PC-3 (cell line): Measurements from ENCODE around the gene RNF121. TPM values are rescaled to one million over a fixed set of nuclear protein-coding genes. Genes with fewer than 3 reads are reported as not detected.
A peak's percentile ranks its signal among the peaks of the same experiment; 100 is the strongest.

Experiments
- ATAC-seq: fragments of 200-7000 bp; cut with Tn5 transposase; 2 replicates; pipeline ENCODE4 v1.9.1; 2020; ENCODE audit warnings: mild to moderate bottlenecking, moderate library complexity
- BruUV-seq: library from RNA; stranded (reverse); fragments of 400-500 nt; replicated peaks from 2 replicates; lab custom pipeline; 2021; lab: Mats Ljungman, UMichigan
- CTCF ChIA-PET: fragments of 300-600 bp; sonication (Branson Sonifier 250); formaldehyde crosslinking; loops from one replicate; lab custom pipeline; 2022; ENCODE audit warnings: antibody characterized with exemption; lab: Charles Lee
- POLR2A ChIA-PET: fragments of 300-600 bp; sonication (Branson Sonifier 250); formaldehyde crosslinking; loops from one replicate; lab custom pipeline; 2022; ENCODE audit warnings: antibody characterized with exemption; ENCODE audit not compliant: unreplicated experiment; lab: Charles Lee
- DNase-seq: peaks from one replicate; pipeline ENCODE4 v3.0.0-alpha.2; 2015
- H2AFZ ChIP-seq: fragments of 300-600 bp; sonication (generic); 2 replicates; pipeline ENCODE4 v1.6.0; 2016; ENCODE audit warnings: antibody characterized with exemption, low read length
- H3F3A ChIP-seq: fragments of 300-600 bp; sonication (generic); one replicate; pipeline ENCODE4 v1.6.0; 2017; ENCODE audit warnings: antibody characterized with exemption, low read length, control low read depth, mild to moderate bottlenecking; ENCODE audit not compliant: unreplicated experiment
- H3K27ac ChIP-seq: fragments of 300-600 bp; sonication (generic); 2 replicates; pipeline ENCODE4 v1.5.1; 2016; ENCODE audit warnings: mild to moderate bottlenecking, low read length
- H3K27me3 ChIP-seq: fragments of 300-600 bp; sonication (generic); 2 replicates; pipeline ENCODE4 v1.6.1; 2016; ENCODE audit warnings: low read length, mixed read lengths
- H3K36me3 ChIP-seq: fragments of 300-600 bp; sonication (generic); 2 replicates; pipeline ENCODE4 v1.6.1; 2016; ENCODE audit warnings: low read depth, mixed run types, low read length, mixed read lengths
- H3K4me1 ChIP-seq: fragments of 300-600 bp; sonication (generic); 2 replicates; pipeline ENCODE4 v1.5.1; 2016; ENCODE audit warnings: low read length; ENCODE audit not compliant: insufficient read depth
- H3K4me2 ChIP-seq: fragments of 300-600 bp; sonication (generic); 2 replicates; pipeline ENCODE4 v1.6.0; 2016; ENCODE audit warnings: low read length
- H3K4me3 ChIP-seq: fragments of 300-600 bp; sonication (generic); 2 replicates; pipeline ENCODE4 v1.5.1; 2016; ENCODE audit warnings: mild to moderate bottlenecking, low read length, mixed read lengths
- H3K79me2 ChIP-seq: fragments of 300-600 bp; sonication (generic); 2 replicates; pipeline ENCODE4 v1.6.1; 2017; ENCODE audit warnings: low read length, mixed read lengths
- H3K9ac ChIP-seq: fragments of 300-600 bp; sonication (generic); 2 replicates; pipeline ENCODE4 v1.6.0; 2016; ENCODE audit warnings: mild to moderate bottlenecking, low read length
- H3K9me2 ChIP-seq: fragments of 300-600 bp; sonication (generic); replicated peaks from 2 replicates; pipeline ENCODE4 v1.6.1; 2016; ENCODE audit warnings: mixed run types, low read length, mixed read lengths
- H3K9me3 ChIP-seq: fragments of 300-600 bp; sonication (generic); 2 replicates; pipeline ENCODE4 v1.6.1; 2016; ENCODE audit warnings: low read length, mixed read lengths
- H4K20me1 ChIP-seq: fragments of 300-600 bp; sonication (generic); 2 replicates; pipeline ENCODE4 v1.6.1; 2016; ENCODE audit warnings: low read length, mixed read lengths
- EZH2 ChIP-seq: fragments of 300-600 bp; sonication (generic); IDR thresholded peaks from one replicate; pipeline ENCODE4 v1.6.1; 2017; ENCODE audit warnings: antibody characterized with exemption, mild to moderate bottlenecking, low read length; ENCODE audit not compliant: unreplicated experiment
- EZH2phosphoT487 ChIP-seq: fragments of 300-600 bp; sonication (generic); IDR thresholded peaks from 2 replicates; pipeline ENCODE4 v1.6.1; 2018; ENCODE audit warnings: mild to moderate bottlenecking, antibody characterized with exemption, low read length, borderline replicate concordance
- intact Hi-C: fragments of 100-400 bp; cut with micrococcal nuclease; formaldehyde crosslinking; loops from 2 replicates; pipeline ENCODE4 v1.9.0; 2023
- total RNA-seq: library from RNA; depleted of rRNA; stranded (reverse); fragments of >200 nt; gene quantifications from 2 replicates; pipeline ENCODE4 v1.2.3, GENCODE V29; 2014
- TF ChIP-seq, protein P1 (sequence below): fragments of 300-600 bp; sonication (generic); conservative IDR thresholded peaks from 2 replicates; pipeline ENCODE4 v1.5.1; 2017; ENCODE audit warnings: antibody characterized with exemption, low read depth, mild to moderate bottlenecking, low read length

RNF121 gene
- total RNA-seq, 1 experiment from 2014 or later, result 40.2 TPM

DNA sequence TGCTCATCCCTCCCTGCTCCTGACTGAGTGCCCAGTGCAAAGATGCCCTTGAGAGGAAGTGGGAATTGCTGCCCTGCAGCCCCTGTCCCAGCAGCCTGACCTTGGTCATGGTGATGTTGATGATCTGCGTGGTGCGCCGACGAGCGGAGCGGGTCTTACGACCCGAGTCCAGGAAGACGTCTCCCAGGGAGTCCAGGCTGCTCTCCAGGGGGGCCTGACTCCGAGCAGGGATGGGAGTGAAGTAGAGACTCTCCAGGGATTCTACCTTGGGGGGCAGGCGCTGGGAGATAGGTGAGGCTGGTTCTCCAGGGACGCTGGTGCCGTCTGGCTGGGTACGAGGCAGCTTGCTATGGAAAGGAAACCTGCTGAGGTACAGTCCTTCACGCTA lies 78.2 kb downstream of the RNF121 start:
- Histone ChIP-seq H3K27me3 (no peaks in the 10 kb centered on the region), H3K9ac (no peak overlapping the region), H3K27ac (no peak overlapping the region), H3K4me2 (no peak overlapping the region), H3K79me2 (no peaks in the 10 kb centered on the region), H3K36me3 (peaks cover 83% of the 10 kb centered on the region), H4K20me1 (peaks cover 5% of the 10 kb centered on the region), H3K4me1 (no peaks in the 10 kb centered on the region), H3K4me3 (no peak overlapping the region), H2AFZ (no peak overlapping the region), H3F3A (peaks cover 6% of the 10 kb centered on the region), H3K9me3 (no peaks in the 10 kb centered on the region), H3K9me2 (no peaks in the 10 kb centered on the region)
- intact Hi-C loops, result no loop called here
- TF ChIP-seq, protein P1, sequence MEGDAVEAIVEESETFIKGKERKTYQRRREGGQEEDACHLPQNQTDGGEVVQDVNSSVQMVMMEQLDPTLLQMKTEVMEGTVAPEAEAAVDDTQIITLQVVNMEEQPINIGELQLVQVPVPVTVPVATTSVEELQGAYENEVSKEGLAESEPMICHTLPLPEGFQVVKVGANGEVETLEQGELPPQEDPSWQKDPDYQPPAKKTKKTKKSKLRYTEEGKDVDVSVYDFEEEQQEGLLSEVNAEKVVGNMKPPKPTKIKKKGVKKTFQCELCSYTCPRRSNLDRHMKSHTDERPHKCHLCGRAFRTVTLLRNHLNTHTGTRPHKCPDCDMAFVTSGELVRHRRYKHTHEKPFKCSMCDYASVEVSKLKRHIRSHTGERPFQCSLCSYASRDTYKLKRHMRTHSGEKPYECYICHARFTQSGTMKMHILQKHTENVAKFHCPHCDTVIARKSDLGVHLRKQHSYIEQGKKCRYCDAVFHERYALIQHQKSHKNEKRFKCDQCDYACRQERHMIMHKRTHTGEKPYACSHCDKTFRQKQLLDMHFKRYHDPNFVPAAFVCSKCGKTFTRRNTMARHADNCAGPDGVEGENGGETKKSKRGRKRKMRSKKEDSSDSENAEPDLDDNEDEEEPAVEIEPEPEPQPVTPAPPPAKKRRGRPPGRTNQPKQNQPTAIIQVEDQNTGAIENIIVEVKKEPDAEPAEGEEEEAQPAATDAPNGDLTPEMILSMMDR, result no peak
- TF ChIP-seq EZH2 (no peak), EZH2phosphoT487 (no peak)
- BruUV-seq, result no TSS peak
- ChIA-PET CTCF (no interaction called here), POLR2A (interaction anchor here (0.5 kb wide), 1 partner anchor 666 kb away, joined by 19 read pairs; no protein-coding TSS in a partner anchor)
- DNase-seq (no peak), ATAC-seq (no peak)

DNA sequence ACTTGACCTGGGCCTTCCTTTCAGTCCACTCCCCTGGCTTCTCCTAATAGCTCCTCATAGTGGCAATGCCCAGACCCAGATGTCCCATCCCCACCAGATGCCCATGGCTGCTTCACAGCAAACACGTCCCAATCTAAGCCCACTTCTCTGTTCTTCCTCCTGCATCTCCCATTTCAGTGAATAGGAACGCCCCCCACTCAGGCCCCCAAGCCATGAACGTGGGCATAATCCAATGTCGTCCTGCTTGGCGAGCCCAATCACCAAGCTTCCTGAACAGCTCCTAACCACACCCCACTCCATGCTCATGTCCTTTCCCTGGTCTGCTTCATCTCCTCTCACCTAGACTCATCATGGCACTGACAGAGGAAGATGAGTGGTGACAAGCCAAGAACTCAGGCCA lies 78.7 kb downstream of the RNF121 start:
- no peak for TF ChIP-seq EZH2
- no peak for TF ChIP-seq EZH2phosphoT487
- TF ChIP-seq, protein P1, result no peak
- peaks cover 86% of the 10 kb centered on the region for H3K36me3 ChIP-seq
- no peaks in the 10 kb centered on the region for H3K9me3 ChIP-seq
- no peak overlapping the region for H3K4me3 ChIP-seq
- H3K27ac ChIP-seq, result no peak overlapping the region
- DNase-seq, result no peak
- peaks cover 5% of the 10 kb centered on the region for H4K20me1 ChIP-seq
- no peaks in the 10 kb centered on the region for H3K9me2 ChIP-seq
- CTCF ChIA-PET, result no interaction called here
- no peak overlapping the region for H2AFZ ChIP-seq
- H3F3A ChIP-seq, result peaks cover 6% of the 10 kb centered on the region
- intact Hi-C loops, result no loop called here
- no peak for ATAC-seq
- H3K9ac ChIP-seq, result no peak overlapping the region
- no peaks in the 10 kb centered on the region for H3K27me3 ChIP-seq
- H3K4me1 ChIP-seq, result no peaks in the 10 kb centered on the region
- no peaks in the 10 kb centered on the region for H3K79me2 ChIP-seq
- POLR2A ChIA-PET, result interaction anchor here (0.5 kb wide), 1 partner anchor 665 kb away, joined by 19 read pairs; no protein-coding TSS in a partner anchor
- BruUV-seq, result TSS peak; percentile 11
- H3K4me2 ChIP-seq, result no peak overlapping the region

DNA sequence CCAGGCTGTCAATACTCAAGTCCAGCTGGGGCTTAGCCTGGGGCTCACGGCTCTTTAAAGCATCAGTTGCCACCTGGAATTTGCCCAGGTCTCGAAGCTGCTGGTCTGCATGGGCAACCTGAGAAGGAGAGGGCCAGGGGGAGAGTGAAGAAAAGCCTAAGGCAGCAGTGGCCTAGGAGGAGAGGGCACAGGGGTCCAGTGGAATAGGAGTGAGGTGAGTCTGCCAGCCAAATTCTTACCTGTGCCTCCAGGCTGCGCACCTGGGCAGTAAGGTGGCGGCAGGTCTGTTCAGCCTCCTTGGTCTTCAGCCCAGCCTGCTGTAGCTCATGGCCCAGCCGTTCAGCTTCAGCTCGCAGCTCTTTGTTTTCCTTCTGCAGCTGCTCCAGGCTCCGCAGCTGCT lies 79.9 kb downstream of the RNF121 start:
- Histone ChIP-seq H3K4me3 (no peak overlapping the region), H3K4me2 (no peak overlapping the region), H3K4me1 (no peaks in the 10 kb centered on the region), H3K79me2 (no peaks in the 10 kb centered on the region), H3K27me3 (no peaks in the 10 kb centered on the region), H3K9ac (no peak overlapping the region), H3F3A (peaks cover 6% of the 10 kb centered on the region), H2AFZ (no peak overlapping the region), H3K9me3 (no peaks in the 10 kb centered on the region), H3K9me2 (no peaks in the 10 kb centered on the region), H3K36me3 (peaks cover 83% of the 10 kb centered on the region), H4K20me1 (peaks cover 5% of the 10 kb centered on the region), H3K27ac (no peak overlapping the region)
- intact Hi-C loops, result no loop called here
- ATAC-seq, result no peak
- TF ChIP-seq, protein P1, result no peak
- no peak for TF ChIP-seq EZH2
- TF ChIP-seq EZH2phosphoT487, result no peak
- BruUV-seq, result no TSS peak
- no peak for DNase-seq
- POLR2A ChIA-PET, result no interaction called here
- CTCF ChIA-PET, result no interaction called here
